ENCODE data around the gene HEATR1.

The HEATR1 gene

DNA sequence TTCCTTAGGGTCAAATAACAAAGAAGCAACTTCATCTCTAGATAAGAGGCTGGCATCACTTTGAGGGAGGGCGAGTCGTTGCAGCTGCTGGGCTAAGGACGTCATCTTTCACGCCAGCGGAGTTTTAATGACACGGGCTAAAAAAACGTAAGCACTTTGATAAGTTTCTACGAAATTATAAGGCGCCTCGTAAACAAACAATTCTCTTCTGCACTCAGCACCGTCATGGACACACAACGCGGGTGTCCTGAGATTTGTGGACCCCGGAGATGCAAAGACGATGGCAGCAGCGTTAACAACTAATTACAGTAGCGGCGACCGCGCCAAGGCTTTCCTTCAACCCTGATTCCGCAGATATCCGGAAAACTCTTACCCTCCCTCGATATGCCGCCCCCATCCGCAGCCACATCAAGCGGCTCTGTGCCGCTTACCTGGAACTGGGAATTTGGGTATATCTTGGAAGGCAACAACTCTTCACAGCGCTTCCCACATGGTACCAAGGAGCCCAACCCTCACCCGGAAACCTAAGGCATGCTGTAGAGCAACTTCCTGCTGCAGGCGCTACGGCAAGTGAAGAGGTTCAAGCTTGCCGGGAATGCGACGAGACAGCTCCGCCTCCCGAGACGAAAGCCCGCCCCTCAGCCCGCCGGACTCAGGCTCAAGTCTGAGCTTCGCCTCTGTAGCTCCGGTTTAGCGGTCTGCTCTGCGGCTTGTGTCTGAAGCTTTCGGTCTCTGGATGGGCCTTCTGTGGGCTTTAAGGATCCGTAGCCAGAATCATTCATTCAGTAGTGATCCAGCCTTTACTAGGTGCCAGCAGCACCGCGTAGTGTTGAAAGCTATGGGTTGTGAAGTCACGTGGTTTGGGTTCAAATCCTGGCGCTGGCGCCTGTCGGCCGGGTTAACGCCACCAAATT is at the start of gene HEATR1:
TSS of gene HEATR1 (minus strand) at position 526 of the 914 bp plus-strand sequence. CDS start at position 105, 421 bp downstream.
- Mint-ChIP-seq H3K4me3 (peak within 1 kb of the TSS; percentile 87), H3K4me1 (ENCODE audit: low read depth) (peaks cover 17% of the 10 kb centered on the region), H3K27me3 (ENCODE audit: low read depth) (peaks cover 8% of the 10 kb centered on the region), H3K36me3 (ENCODE audit: low read depth) (peaks cover 25% of the 10 kb centered on the region), H3K9me3 (no peaks in the 10 kb centered on the region), H3K27ac (peak within 1 kb of the TSS; percentile 89)
- peak; percentile 89 for DNase-seq (ENCODE audit: low spot score)

DNA sequence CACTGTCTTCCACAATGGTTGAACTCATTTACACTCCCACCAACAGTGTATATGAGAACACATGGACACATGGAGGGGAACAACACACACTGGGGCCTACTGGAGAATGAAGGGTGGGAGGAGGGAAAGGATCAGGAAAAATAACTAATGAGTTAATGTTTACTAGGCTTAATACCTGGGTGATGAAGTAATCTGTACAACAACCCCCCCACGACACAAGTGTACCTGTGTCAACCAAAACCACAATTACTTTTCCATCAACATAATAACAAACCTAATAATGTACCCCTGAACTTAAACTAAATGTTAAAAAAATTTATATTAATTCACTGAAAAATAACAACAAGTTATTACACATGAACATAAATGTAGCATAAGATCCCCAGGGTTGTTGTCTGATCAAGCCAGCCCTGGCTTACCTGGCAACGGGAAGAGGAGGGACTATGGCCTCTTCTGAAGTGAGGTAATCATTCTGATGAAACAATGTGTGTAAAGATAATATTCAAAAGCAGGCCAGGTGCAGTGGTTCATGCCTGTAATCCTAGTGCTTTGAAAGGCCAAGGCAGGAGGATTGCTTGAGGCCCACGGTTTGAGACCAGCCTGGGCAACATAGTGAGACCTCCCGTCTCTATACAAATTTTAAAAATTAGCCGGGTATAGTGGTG is 40.8 kb upstream of the HEATR1 start:
- no peak overlapping the region for H3K4me3 Mint-ChIP-seq
- no peak for DNase-seq (ENCODE audit: low spot score)
- H3K27ac Mint-ChIP-seq = no peak overlapping the region
- no peaks in the 10 kb centered on the region for H3K36me3 Mint-ChIP-seq (ENCODE audit: low read depth)
- no peaks in the 10 kb centered on the region for H3K9me3 Mint-ChIP-seq
- H3K27me3 Mint-ChIP-seq (ENCODE audit: low read depth) = peaks cover 2% of the 10 kb centered on the region
- H3K4me1 Mint-ChIP-seq (ENCODE audit: low read depth) = no peaks in the 10 kb centered on the region

DNA sequence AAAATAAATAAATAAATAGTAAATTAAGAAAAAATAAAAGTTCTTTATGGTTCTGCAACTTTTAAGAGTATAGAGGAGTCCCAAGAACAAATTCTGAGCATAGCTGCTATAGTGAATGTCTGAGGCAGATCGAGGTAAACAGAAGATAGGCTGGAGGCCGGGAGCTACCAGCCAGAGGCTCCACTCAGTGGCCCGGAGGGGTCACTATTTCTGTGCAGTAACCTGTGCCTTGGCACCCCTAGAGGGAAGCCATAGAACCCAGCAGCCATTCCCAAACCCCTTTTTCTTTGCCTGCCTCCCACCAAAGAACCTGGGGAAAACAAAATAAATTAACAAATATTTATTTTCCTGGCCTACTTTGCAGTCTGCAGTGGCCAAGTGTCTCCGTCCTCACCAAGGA is 38.4 kb upstream of the HEATR1 start:
- no peaks in the 10 kb centered on the region for H3K27me3 Mint-ChIP-seq (ENCODE audit: low read depth)
- no peaks in the 10 kb centered on the region for H3K36me3 Mint-ChIP-seq (ENCODE audit: low read depth)
- H3K4me3 Mint-ChIP-seq = no peak overlapping the region
- H3K27ac Mint-ChIP-seq = no peak overlapping the region
- H3K4me1 Mint-ChIP-seq (ENCODE audit: low read depth) = no peaks in the 10 kb centered on the region
- DNase-seq (ENCODE audit: low spot score) = no peak
- no peaks in the 10 kb centered on the region for H3K9me3 Mint-ChIP-seq

GRCh38 chr1:236639686-236640085 is 35.4 kb upstream of the HEATR1 start:
- no peak overlapping the region for H3K4me3 Mint-ChIP-seq
- H3K27me3 Mint-ChIP-seq (ENCODE audit: low read depth) = no peaks in the 10 kb centered on the region
- H3K36me3 Mint-ChIP-seq (ENCODE audit: low read depth) = no peaks in the 10 kb centered on the region
- H3K27ac Mint-ChIP-seq = no peak overlapping the region
- H3K9me3 Mint-ChIP-seq = no peaks in the 10 kb centered on the region
- no peaks in the 10 kb centered on the region for H3K4me1 Mint-ChIP-seq (ENCODE audit: low read depth)
- no peak for DNase-seq (ENCODE audit: low spot score)

DNA sequence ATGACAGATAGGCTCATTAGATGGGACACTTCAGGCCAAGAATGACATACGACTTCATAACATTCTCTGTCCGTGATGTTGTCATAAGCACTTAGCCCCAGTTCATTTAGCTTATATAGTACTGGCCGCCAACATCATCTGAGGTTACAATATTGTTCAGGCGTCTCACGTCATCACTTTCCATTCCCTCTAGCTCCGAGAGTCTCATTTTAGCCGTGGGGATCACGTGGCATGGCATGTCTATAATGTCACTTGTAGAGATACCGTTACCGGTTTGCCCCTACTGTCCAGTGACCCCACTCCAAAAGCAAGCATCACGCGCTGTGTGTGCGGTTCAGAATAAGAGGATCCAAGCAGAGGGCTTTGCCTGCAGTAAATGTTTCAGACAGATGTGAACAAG is 34.6 kb upstream of the HEATR1 start:
- H3K27ac Mint-ChIP-seq = no peak overlapping the region
- no peak overlapping the region for H3K4me3 Mint-ChIP-seq
- no peaks in the 10 kb centered on the region for H3K36me3 Mint-ChIP-seq (ENCODE audit: low read depth)
- no peaks in the 10 kb centered on the region for H3K4me1 Mint-ChIP-seq (ENCODE audit: low read depth)
- DNase-seq (ENCODE audit: low spot score) = no peak
- H3K27me3 Mint-ChIP-seq (ENCODE audit: low read depth) = no peaks in the 10 kb centered on the region
- H3K9me3 Mint-ChIP-seq = no peaks in the 10 kb centered on the region

DNA sequence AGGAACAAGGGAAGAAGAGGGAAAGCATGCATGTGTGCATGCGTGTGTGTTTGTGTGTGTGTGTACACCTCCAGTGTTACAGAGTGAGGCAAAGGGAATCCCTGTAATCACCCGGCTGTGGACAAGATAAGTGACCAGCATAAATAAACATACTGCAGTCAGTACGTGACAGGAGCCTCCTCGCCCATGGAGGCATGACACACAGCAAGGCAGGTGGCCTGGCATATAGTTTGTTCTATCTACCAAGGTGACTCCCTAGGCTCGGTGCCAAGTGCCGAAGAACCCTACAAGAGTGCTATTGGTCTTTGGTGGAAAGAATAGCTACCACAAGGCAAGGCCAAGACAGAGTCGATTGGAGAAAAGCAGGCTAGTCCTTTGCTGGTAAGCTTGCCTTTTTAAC is 31.7 kb upstream of the HEATR1 start:
- no peaks in the 10 kb centered on the region for H3K36me3 Mint-ChIP-seq (ENCODE audit: low read depth)
- DNase-seq (ENCODE audit: low spot score) = no peak
- H3K27me3 Mint-ChIP-seq (ENCODE audit: low read depth) = no peaks in the 10 kb centered on the region
- no peaks in the 10 kb centered on the region for H3K9me3 Mint-ChIP-seq
- H3K27ac Mint-ChIP-seq = no peak overlapping the region
- H3K4me1 Mint-ChIP-seq (ENCODE audit: low read depth) = no peaks in the 10 kb centered on the region
- H3K4me3 Mint-ChIP-seq = no peak overlapping the region

DNA sequence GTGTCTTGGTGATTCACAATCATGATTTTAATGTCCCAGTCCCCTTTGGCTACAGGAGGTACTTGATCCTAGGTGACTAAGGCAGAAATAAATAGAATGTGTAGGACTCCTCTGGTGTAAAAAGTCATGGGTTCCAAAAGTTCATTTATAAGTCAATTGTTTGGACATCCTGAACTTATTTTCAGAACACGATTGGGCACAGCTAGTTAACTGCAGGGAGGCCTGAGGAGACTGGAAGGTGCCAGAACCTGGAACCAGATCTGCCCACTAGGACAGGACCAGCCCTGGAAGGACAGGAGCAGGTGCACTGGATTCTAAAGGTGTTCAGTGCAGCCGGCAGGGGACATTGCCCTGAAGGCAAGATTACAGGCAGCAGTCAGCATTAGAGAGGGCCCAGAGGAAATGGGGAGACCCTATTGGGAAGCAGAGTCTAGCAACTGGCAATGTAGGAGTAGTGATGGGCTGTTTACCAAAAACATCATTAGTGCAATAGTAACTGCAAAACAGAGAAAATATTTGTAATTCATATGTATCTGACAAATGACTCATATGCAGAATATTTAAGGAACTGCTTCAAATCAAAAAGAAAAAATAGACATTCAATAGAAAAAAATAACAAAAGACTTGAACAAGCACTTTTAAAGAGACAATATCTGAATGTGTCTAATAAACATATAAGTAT is 23.6 kb upstream of the HEATR1 start:
- DNase-seq (ENCODE audit: low spot score) = no peak
- Mint-ChIP-seq H3K9me3 (peaks cover under 1% of the 10 kb centered on the region), H3K4me3 (no peak overlapping the region), H3K4me1 (ENCODE audit: low read depth) (no peaks in the 10 kb centered on the region), H3K27me3 (ENCODE audit: low read depth) (peaks cover 17% of the 10 kb centered on the region), H3K36me3 (ENCODE audit: low read depth) (no peaks in the 10 kb centered on the region), H3K27ac (no peak overlapping the region)

DNA sequence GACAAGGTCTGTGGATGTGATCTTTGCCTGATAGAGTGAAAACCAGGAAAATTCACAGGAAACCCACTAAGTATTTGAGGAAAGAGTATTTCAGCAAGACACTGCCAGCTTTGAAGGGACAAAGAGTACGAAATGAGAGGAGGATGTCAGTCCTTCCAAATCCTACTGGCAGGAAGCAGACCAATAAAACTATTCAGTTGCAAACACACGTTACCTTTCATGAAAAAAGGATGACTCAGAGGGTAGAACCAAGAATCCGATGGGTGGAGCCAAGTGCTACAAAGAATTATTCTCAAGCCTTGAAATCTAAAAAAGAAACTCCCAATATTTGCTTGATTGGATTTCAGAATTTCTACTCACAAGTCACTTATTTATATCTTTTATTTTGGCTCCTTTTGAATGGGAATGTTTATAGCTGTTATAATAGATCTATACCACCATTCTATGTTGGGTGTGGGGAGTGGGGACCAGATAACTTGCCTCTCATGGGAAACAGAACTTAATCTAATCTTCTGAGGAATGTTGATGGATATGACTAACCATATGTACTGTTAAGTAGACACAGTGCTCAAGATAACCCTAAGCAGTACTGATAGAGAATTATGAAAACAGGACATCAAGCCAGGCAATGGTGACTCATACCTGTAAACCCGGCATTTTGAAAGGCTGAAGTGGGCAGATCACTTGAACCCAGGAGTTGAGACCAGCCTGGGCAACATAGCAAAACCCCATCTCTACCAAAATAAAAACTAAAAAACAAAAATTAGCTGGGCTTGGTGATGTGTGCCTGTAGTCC is 19.3 kb upstream of the HEATR1 start:
- Mint-ChIP-seq H3K27ac (no peak overlapping the region), H3K4me3 (no peak overlapping the region), H3K27me3 (ENCODE audit: low read depth) (peaks cover 32% of the 10 kb centered on the region), H3K36me3 (ENCODE audit: low read depth) (no peaks in the 10 kb centered on the region), H3K4me1 (ENCODE audit: low read depth) (no peaks in the 10 kb centered on the region), H3K9me3 (peaks cover 12% of the 10 kb centered on the region)
- DNase-seq (ENCODE audit: low spot score) = no peak

DNA sequence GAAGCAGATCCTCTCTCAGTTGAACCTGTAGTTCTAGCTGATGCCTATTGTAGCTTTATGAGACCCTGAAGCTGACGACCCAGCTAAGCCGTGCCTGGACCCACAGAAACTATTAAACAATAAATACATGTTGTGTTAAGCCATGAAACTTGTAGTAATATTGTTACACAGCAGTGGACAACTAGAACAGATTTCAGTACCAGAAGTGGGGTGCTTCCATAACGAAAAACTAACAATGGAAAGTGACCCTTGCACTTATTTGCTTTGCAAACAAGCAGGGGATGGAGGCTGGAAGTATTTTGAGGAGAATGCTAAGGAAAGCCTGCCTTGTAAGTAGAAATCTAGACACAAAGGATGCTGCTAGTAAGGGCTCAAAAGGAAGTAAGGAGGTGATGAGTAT is 18.1 kb upstream of the HEATR1 start:
- no peak overlapping the region for H3K4me3 Mint-ChIP-seq

GRCh38 chr1:236619398-236619797 is 15.1 kb upstream of the HEATR1 start:
- H3K9me3 Mint-ChIP-seq = peaks cover 12% of the 10 kb centered on the region
- no peak overlapping the region for H3K4me3 Mint-ChIP-seq
- H3K4me1 Mint-ChIP-seq (ENCODE audit: low read depth) = no peaks in the 10 kb centered on the region
- no peak overlapping the region for H3K27ac Mint-ChIP-seq
- DNase-seq (ENCODE audit: low spot score) = no peak
- H3K27me3 Mint-ChIP-seq (ENCODE audit: low read depth) = peaks cover 39% of the 10 kb centered on the region
- no peaks in the 10 kb centered on the region for H3K36me3 Mint-ChIP-seq (ENCODE audit: low read depth)

More for the DNA sequence above, 18.1 kb upstream of the HEATR1 start:
- DNase-seq (ENCODE audit: low spot score) = no peak
- peaks cover 29% of the 10 kb centered on the region for H3K27me3 Mint-ChIP-seq (ENCODE audit: low read depth)
- no peak overlapping the region for H3K27ac Mint-ChIP-seq
- no peaks in the 10 kb centered on the region for H3K36me3 Mint-ChIP-seq (ENCODE audit: low read depth)
- peaks cover 12% of the 10 kb centered on the region for H3K9me3 Mint-ChIP-seq
- H3K4me1 Mint-ChIP-seq (ENCODE audit: low read depth) = no peaks in the 10 kb centered on the region

GRCh38 chr1:236618507-236618906 is 14.2 kb upstream of the HEATR1 start:
- Mint-ChIP-seq H3K27ac (no peak overlapping the region), H3K9me3 (peaks cover 12% of the 10 kb centered on the region), H3K27me3 (ENCODE audit: low read depth) (peaks cover 39% of the 10 kb centered on the region), H3K36me3 (ENCODE audit: low read depth) (no peaks in the 10 kb centered on the region), H3K4me1 (ENCODE audit: low read depth) (no peaks in the 10 kb centered on the region), H3K4me3 (no peak overlapping the region)
- DNase-seq (ENCODE audit: low spot score) = no peak

- H3K4me3 Mint-ChIP-seq = no peak overlapping the region
Measured at GRCh38 chr1:236615399-236616148, 11.3 kb upstream of the HEATR1 start.

DNA sequence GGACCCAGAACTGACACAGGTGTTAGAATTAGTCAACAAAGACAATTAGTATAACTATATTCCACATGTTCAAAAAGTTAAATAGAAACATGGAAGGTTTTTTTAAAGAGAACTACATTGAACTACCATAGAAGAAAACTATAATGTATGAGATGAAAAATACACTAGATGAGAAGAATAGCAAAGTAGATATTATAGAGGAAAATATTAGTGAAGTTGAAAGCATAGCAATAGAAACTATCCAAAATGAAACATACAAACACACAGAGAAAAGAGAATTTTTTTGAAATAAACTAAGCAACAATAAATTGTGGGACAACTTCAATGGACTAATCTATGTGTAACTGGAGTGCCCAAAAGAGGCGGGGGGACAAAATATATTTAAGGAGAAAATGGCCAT is 8.0 kb upstream of the HEATR1 start:
- Mint-ChIP-seq H3K27ac (no peak overlapping the region), H3K9me3 (no peaks in the 10 kb centered on the region), H3K27me3 (ENCODE audit: low read depth) (peaks cover 53% of the 10 kb centered on the region), H3K4me3 (no peak overlapping the region), H3K36me3 (ENCODE audit: low read depth) (no peaks in the 10 kb centered on the region), H3K4me1 (ENCODE audit: low read depth) (no peaks in the 10 kb centered on the region)
- DNase-seq (ENCODE audit: low spot score) = no peak

More at GRCh38 chr1:236615399-236616148, 11.3 kb upstream of the HEATR1 start:
- Mint-ChIP-seq H3K4me1 (ENCODE audit: low read depth) (no peaks in the 10 kb centered on the region), H3K36me3 (ENCODE audit: low read depth) (no peaks in the 10 kb centered on the region), H3K27ac (no peak overlapping the region), H3K27me3 (ENCODE audit: low read depth) (peaks cover 44% of the 10 kb centered on the region), H3K9me3 (no peaks in the 10 kb centered on the region)
- no peak for DNase-seq (ENCODE audit: low spot score)

Measured in T-helper 2 cell treated with Interferon-gamma antibody and Interleukin-4, amounts not matched to agents 5 μg/mL and 100 μg/mL, for 36 hours (primary cell).